Mesenchymal stem cell (in vitro differentiated cells and primary cell): Measurements from ENCODE around the gene DLGAP1.

Experiments used
- DNase-seq: peaks from one replicate; pipeline ENCODE4 v3.0.0-alpha.2; 2013
- H2AFZ ChIP-seq: one replicate; pipeline ENCODE4 v1.6.1; 2013; ENCODE audit warnings: low read depth, mild to moderate bottlenecking, control low read depth, inconsistent platforms, low read length, moderate library complexity
- H2AK5ac ChIP-seq: 2 replicates; pipeline ENCODE4 v1.6.1; 2013; ENCODE audit warnings: low read length, moderate library complexity, mild to moderate bottlenecking, inconsistent platforms; ENCODE audit not compliant: severe bottlenecking
- H2BK120ac ChIP-seq: one replicate; pipeline ENCODE4 v1.6.1; 2013; ENCODE audit warnings: low read depth, mild to moderate bottlenecking, inconsistent platforms, low read length, moderate library complexity
- H2BK12ac ChIP-seq, 2 experiments: one replicate each; pipeline ENCODE4 v1.6.1; 2013; ENCODE audit warnings: inconsistent platforms in 2 of 2, low read length in 2 of 2, mild to moderate bottlenecking in 2 of 2, moderate library complexity in 2 of 2, control low read depth in 1 of 2
- H2BK15ac ChIP-seq: one replicate; pipeline ENCODE4 v1.6.1; 2013; ENCODE audit warnings: mild to moderate bottlenecking, low read depth, inconsistent platforms; ENCODE audit not compliant: poor library complexity, severe bottlenecking
- H2BK5ac ChIP-seq: 2 replicates; pipeline ENCODE4 v1.6.1; 2013; ENCODE audit warnings: low read depth, mild to moderate bottlenecking, low read length, control low read depth, inconsistent platforms; ENCODE audit not compliant: poor library complexity, severe bottlenecking
- H3K14ac ChIP-seq, 2 experiments: one replicate each; pipeline ENCODE4 v1.6.1; 2013; ENCODE audit warnings: inconsistent platforms in 2 of 2, low read length in 2 of 2, control low read depth in 1 of 2, mild to moderate bottlenecking in 1 of 2, moderate library complexity in 1 of 2
- H3K18ac ChIP-seq, 2 experiments: one replicate each; pipeline ENCODE4 v1.6.1; 2013; ENCODE audit warnings: inconsistent platforms in 2 of 2, low read length in 2 of 2, control low read depth in 1 of 2, low read depth in 1 of 2, mild to moderate bottlenecking in 1 of 2
- H3K23ac ChIP-seq, 2 experiments: one replicate each; pipeline ENCODE4 v1.6.1; 2013; ENCODE audit warnings: inconsistent platforms in 2 of 2, low read length in 2 of 2, mild to moderate bottlenecking in 2 of 2, moderate library complexity in 2 of 2, control low read depth in 1 of 2
- H3K27ac ChIP-seq: 2 replicates; pipeline ENCODE4 v1.5.1; 2013; ENCODE audit warnings: mild to moderate bottlenecking, moderate library complexity, low read length, control low read depth, inconsistent platforms; ENCODE audit not compliant: poor library complexity, severe bottlenecking
- H3K27me3 ChIP-seq, 2 experiments: 2 replicates each; pipeline versions ENCODE4 v1.6.1 to v1.7.0; 2013; ENCODE audit warnings: low read length in 2 of 2, mild to moderate bottlenecking in 2 of 2, moderate library complexity in 2 of 2, control low read depth in 1 of 2, inconsistent platforms in 1 of 2; ENCODE audit not compliant: control insufficient read depth in 1 of 2, insufficient read depth in 1 of 2
- H3K36me3 ChIP-seq, 2 experiments: 2 replicates each; pipeline versions ENCODE4 v1.6.1 to v1.7.0; 2013; ENCODE audit warnings: low read length in 2 of 2, control low read depth in 1 of 2, inconsistent platforms in 1 of 2, low read depth in 1 of 2, mild to moderate bottlenecking in 1 of 2; ENCODE audit not compliant: insufficient read depth in 2 of 2, control insufficient read depth in 1 of 2
- H3K4ac ChIP-seq, 2 experiments: one replicate each; pipeline ENCODE4 v1.6.1; 2013; ENCODE audit warnings: inconsistent platforms in 2 of 2, low read length in 2 of 2, mild to moderate bottlenecking in 2 of 2, moderate library complexity in 2 of 2, control low read depth in 1 of 2, low read depth in 1 of 2
- H3K4me1 ChIP-seq: 2 replicates; pipeline ENCODE4 v1.6.1; 2013; ENCODE audit warnings: low read depth, low read length, control low read depth; ENCODE audit not compliant: control insufficient read depth, insufficient read depth
- H3K4me2 ChIP-seq: 2 replicates; pipeline ENCODE4 v1.6.1; 2013; ENCODE audit warnings: low read length, mild to moderate bottlenecking, inconsistent platforms; ENCODE audit not compliant: poor library complexity, severe bottlenecking
- H3K4me3 ChIP-seq, 2 experiments: 2 replicates each; pipeline versions ENCODE4 v1.5.1 to v1.7.0; 2013; ENCODE audit warnings: low read length in 2 of 2, mild to moderate bottlenecking in 2 of 2, control low read depth in 1 of 2, low read depth in 1 of 2; ENCODE audit not compliant: insufficient read depth in 1 of 2
- H3K79me1 ChIP-seq: replicated peaks from 2 replicates; pipeline ENCODE4 v1.6.1; 2013; ENCODE audit warnings: mild to moderate bottlenecking, control low read depth, low read length, inconsistent platforms; ENCODE audit not compliant: poor library complexity, severe bottlenecking
- H3K9ac ChIP-seq: 2 replicates; pipeline ENCODE4 v1.7.0; 2013; ENCODE audit warnings: mild to moderate bottlenecking, low read length, moderate library complexity
- H3K9me3 ChIP-seq: 2 replicates; pipeline ENCODE4 v1.7.0; 2013; ENCODE audit warnings: mild to moderate bottlenecking, low read length; ENCODE audit not compliant: control insufficient read depth
- H4K8ac ChIP-seq: one replicate; pipeline ENCODE4 v1.6.1; 2013; ENCODE audit warnings: inconsistent platforms, mild to moderate bottlenecking, low read length, moderate library complexity
- H4K91ac ChIP-seq: one replicate; pipeline ENCODE4 v1.6.1; 2013; ENCODE audit warnings: mild to moderate bottlenecking, low read length, inconsistent platforms
- WGBS: methylation state at CpG from one replicate; pipeline ENCODE4 v1.1.7; 2013; ENCODE audit warnings: mixed read lengths; 5-methylcytosine and 5-hydroxymethylcytosine counted together

Gene DLGAP1

GRCh38 chr18:3682061-3682460, 773.0 kb downstream of the DLGAP1 start:
- H2AK5ac ChIP-seq = no peak overlapping the region
- no peaks in the 10 kb centered on the region for H3K27me3 ChIP-seq
- H2BK120ac ChIP-seq = no peak overlapping the region
- H2BK15ac ChIP-seq = no peak overlapping the region
- no peak overlapping the region for H4K8ac ChIP-seq
- no peak overlapping the region for H2BK5ac ChIP-seq
- H3K9ac ChIP-seq = no peak overlapping the region
- no peak overlapping the region for H3K4ac ChIP-seq
- no peak overlapping the region for H3K27ac ChIP-seq
- WGBS = 85% methylated on average over 2 of the region's 3 CpGs
- no peak overlapping the region for H3K23ac ChIP-seq
- no peak overlapping the region for H2BK12ac ChIP-seq
- H3K4me1 ChIP-seq = no peaks in the 10 kb centered on the region
- no peak overlapping the region for H3K18ac ChIP-seq
- no peaks in the 10 kb centered on the region for H3K79me1 ChIP-seq
- no peaks in the 10 kb centered on the region for H3K9me3 ChIP-seq
- no peak overlapping the region for H4K91ac ChIP-seq
- DNase-seq = no peak
- H3K4me2 ChIP-seq = no peak overlapping the region
- peaks cover 0 to 3% of the 10 kb centered on the region in 2 experiments for H3K36me3 ChIP-seq
- no peak overlapping the region for H2AFZ ChIP-seq
- no peak overlapping the region for H3K14ac ChIP-seq
- no peak overlapping the region for H3K4me3 ChIP-seq

- no peak overlapping the region for H2BK12ac ChIP-seq
- no peak overlapping the region for H3K9ac ChIP-seq
- no peak overlapping the region for H4K91ac ChIP-seq
- no peak overlapping the region for H2BK15ac ChIP-seq
- H3K79me1 ChIP-seq = no peaks in the 10 kb centered on the region
- peaks cover 5% of the 10 kb centered on the region for H3K4me1 ChIP-seq
- no peaks in the 10 kb centered on the region for H3K27me3 ChIP-seq
- peaks cover 0 to 3% of the 10 kb centered on the region in 2 experiments for H3K36me3 ChIP-seq
- no peak overlapping the region for H3K18ac ChIP-seq
- H3K4ac ChIP-seq = no peak overlapping the region
- no peak overlapping the region for H3K23ac ChIP-seq
- H2AK5ac ChIP-seq = no peak overlapping the region
- H3K4me2 ChIP-seq = no peak overlapping the region
- no peak overlapping the region for H2BK5ac ChIP-seq
- no peak overlapping the region for H2BK120ac ChIP-seq
- no peak overlapping the region for H3K14ac ChIP-seq
- 95% methylated on average over 5 of the region's 5 CpGs for WGBS
- no peak overlapping the region for H4K8ac ChIP-seq
- DNase-seq = no peak
- H3K9me3 ChIP-seq = no peaks in the 10 kb centered on the region
- no peak overlapping the region for H2AFZ ChIP-seq
- H3K27ac ChIP-seq = no peak overlapping the region
- no peak overlapping the region for H3K4me3 ChIP-seq
Observed at GRCh38 chr18:3679241-3679640, 775.9 kb downstream of the DLGAP1 start.

GRCh38 chr18:3675994-3676393, 779.1 kb downstream of the DLGAP1 start:
- no peak overlapping the region for H2AFZ ChIP-seq
- H3K4me1 ChIP-seq = peaks cover 7% of the 10 kb centered on the region
- H3K27me3 ChIP-seq = no peaks in the 10 kb centered on the region
- H3K18ac ChIP-seq = no peak overlapping the region
- 98% methylated on average over 8 of the region's 8 CpGs for WGBS
- no peak overlapping the region for H4K91ac ChIP-seq
- H2BK5ac ChIP-seq = no peak overlapping the region
- no peak overlapping the region for H3K4me3 ChIP-seq
- H3K9me3 ChIP-seq = no peaks in the 10 kb centered on the region
- no peak overlapping the region for H3K4me2 ChIP-seq
- no peak overlapping the region for H3K4ac ChIP-seq
- no peak overlapping the region for H3K9ac ChIP-seq
- DNase-seq = no peak
- H3K36me3 ChIP-seq = peaks cover 0 to 3% of the 10 kb centered on the region in 2 experiments
- H2AK5ac ChIP-seq = peak overlapping the region; percentile 47
- H3K79me1 ChIP-seq = no peaks in the 10 kb centered on the region
- peak overlapping the region; percentile 11 for H3K27ac ChIP-seq
- no peak overlapping the region for H3K23ac ChIP-seq
- no peak overlapping the region for H3K14ac ChIP-seq
- H2BK120ac ChIP-seq = no peak overlapping the region
- H2BK12ac ChIP-seq = no peak overlapping the region
- no peak overlapping the region for H2BK15ac ChIP-seq
- H4K8ac ChIP-seq = no peak overlapping the region

GRCh38 chr18:3675446-3675845, 779.7 kb downstream of the DLGAP1 start:
- H2AK5ac ChIP-seq = peak overlapping the region; percentile 7
- H3K14ac ChIP-seq = no peak overlapping the region
- H3K4me1 ChIP-seq = peaks cover 7% of the 10 kb centered on the region
- no peak overlapping the region for H3K18ac ChIP-seq
- no peak for DNase-seq
- H3K9me3 ChIP-seq = no peaks in the 10 kb centered on the region
- no peak overlapping the region for H3K4me2 ChIP-seq
- H2BK15ac ChIP-seq = no peak overlapping the region
- no peak overlapping the region for H3K4me3 ChIP-seq
- 71% methylated on average over 2 of the region's 3 CpGs for WGBS
- H4K8ac ChIP-seq = no peak overlapping the region
- H2BK12ac ChIP-seq = no peak overlapping the region
- H3K23ac ChIP-seq = no peak overlapping the region
- H2AFZ ChIP-seq = peak overlapping the region; percentile 23
- no peaks in the 10 kb centered on the region for H3K79me1 ChIP-seq
- H3K36me3 ChIP-seq = peaks cover 0 to 3% of the 10 kb centered on the region in 2 experiments
- H2BK120ac ChIP-seq = no peak overlapping the region
- H4K91ac ChIP-seq = no peak overlapping the region
- peak overlapping the region; percentile 49 for H3K27ac ChIP-seq
- H3K4ac ChIP-seq = no peak overlapping the region
- H3K9ac ChIP-seq = no peak overlapping the region
- no peak overlapping the region for H2BK5ac ChIP-seq
- no peaks in the 10 kb centered on the region for H3K27me3 ChIP-seq
